ENCODE data around the gene SLC30A7. TPM values are rescaled to one million over a fixed set of nuclear protein-coding genes. Genes with fewer than 3 reads are reported as not detected.

Gene SLC30A7
- total RNA-seq, 2 donors from 2014 or later: 21.7 to 26.2 TPM

- no peak overlapping the region for H3K9ac ChIP-seq (ENCODE audit: extremely low read depth, low read length, poor library complexity, severe bottlenecking)
- Mint-ChIP-seq H3K9me3 (peaks cover 6% of the 10 kb centered on the region), H3K36me3 (ENCODE audit: low read depth) (peaks cover 40% of the 10 kb centered on the region), H3K4me3 (no peak overlapping the region), H3K4me1 (no peaks in the 10 kb centered on the region), H3K27ac (no peak overlapping the region), H3K27me3 (ENCODE audit: insufficient read depth) (peaks cover 32% of the 10 kb centered on the region)
- no peak overlapping the region for H3K4me3 ChIP-seq (ENCODE audit: low read length)
- no peak for TF ChIP-seq CTCF (conservative IDR thresholded peaks at IDR 0.05)
- no peak for DNase-seq
- no peaks in the 10 kb centered on the region for H3K4me1 ChIP-seq (ENCODE audit: control insufficient read depth, insufficient read depth, low read length)
- no peak overlapping the region for H3K27ac ChIP-seq (ENCODE audit: low read depth, low read length)
- peaks cover 56% of the 10 kb centered on the region for H3K27me3 ChIP-seq (ENCODE audit: control insufficient read depth, insufficient read depth, low read length, poor library complexity, severe bottlenecking)
- 94 to 100% methylated on average over 1 to 2 of the region's 2 CpGs for WGBS, 2 experiments (ENCODE audit: insufficient coverage in 1 of 2, insufficient read length in 1 of 2)
- peaks cover 57% of the 10 kb centered on the region for H3K36me3 ChIP-seq (ENCODE audit: control insufficient read depth, insufficient read depth, low read length)
- peaks cover 13% of the 10 kb centered on the region for H3K9me3 ChIP-seq (ENCODE audit: control insufficient read depth, low read length)
These were observed 30.4 kb downstream of the SLC30A7 start for GRCh38 chr1:100926240-100926639.

GRCh38 chr1:100927276-100927675 lies 31.4 kb downstream of the SLC30A7 start:
- Histone ChIP-seq H3K9me3 (ENCODE audit: control insufficient read depth, low read length) (peaks cover 13% of the 10 kb centered on the region), H3K4me1 (ENCODE audit: control insufficient read depth, insufficient read depth, low read length) (no peaks in the 10 kb centered on the region), H3K36me3 (ENCODE audit: control insufficient read depth, insufficient read depth, low read length) (peaks cover 58% of the 10 kb centered on the region), H3K4me3 (ENCODE audit: low read length) (no peak overlapping the region), H3K27ac (ENCODE audit: low read depth, low read length) (no peak overlapping the region), H3K9ac (ENCODE audit: extremely low read depth, low read length, poor library complexity, severe bottlenecking) (no peak overlapping the region), H3K27me3 (ENCODE audit: control insufficient read depth, insufficient read depth, low read length, poor library complexity, severe bottlenecking) (peaks cover 62% of the 10 kb centered on the region)
- Mint-ChIP-seq H3K4me3 (no peak overlapping the region), H3K27ac (no peak overlapping the region), H3K9me3 (peaks cover 6% of the 10 kb centered on the region), H3K27me3 (ENCODE audit: insufficient read depth) (peaks cover 35% of the 10 kb centered on the region), H3K4me1 (no peaks in the 10 kb centered on the region), H3K36me3 (ENCODE audit: low read depth) (peaks cover 44% of the 10 kb centered on the region)
- WGBS, 2 experiments (ENCODE audit: insufficient coverage in 1 of 2, insufficient read length in 1 of 2): 69 to 70% methylated on average over 2 of the region's 2 CpGs
- no peak for DNase-seq
- TF ChIP-seq CTCF (conservative IDR thresholded peaks at IDR 0.05): no peak

- Histone ChIP-seq H3K27ac (ENCODE audit: low read depth, low read length) (no peak overlapping the region), H3K36me3 (ENCODE audit: control insufficient read depth, insufficient read depth, low read length) (peaks cover 58% of the 10 kb centered on the region), H3K9me3 (ENCODE audit: control insufficient read depth, low read length) (peaks cover 13% of the 10 kb centered on the region), H3K4me3 (ENCODE audit: low read length) (no peak overlapping the region), H3K4me1 (ENCODE audit: control insufficient read depth, insufficient read depth, low read length) (no peaks in the 10 kb centered on the region), H3K9ac (ENCODE audit: extremely low read depth, low read length, poor library complexity, severe bottlenecking) (no peak overlapping the region), H3K27me3 (ENCODE audit: control insufficient read depth, insufficient read depth, low read length, poor library complexity, severe bottlenecking) (peaks cover 62% of the 10 kb centered on the region)
- peak; percentile 65 for DNase-seq
- Mint-ChIP-seq H3K4me1 (no peaks in the 10 kb centered on the region), H3K9me3 (peaks cover 8% of the 10 kb centered on the region), H3K36me3 (ENCODE audit: low read depth) (peaks cover 44% of the 10 kb centered on the region), H3K27ac (no peak overlapping the region), H3K4me3 (no peak overlapping the region), H3K27me3 (ENCODE audit: insufficient read depth) (peaks cover 35% of the 10 kb centered on the region)
- WGBS, 2 experiments (ENCODE audit: insufficient coverage in 1 of 2, insufficient read length in 1 of 2): 58 to 68% methylated on average over 2 to 3 of the region's 3 CpGs
- peak; percentile 65 for TF ChIP-seq CTCF (conservative IDR thresholded peaks at IDR 0.05)
These were observed 32.2 kb downstream of the SLC30A7 start for GRCh38 chr1:100928128-100928527.

All from endodermal cell (in vitro differentiated cells).